H54 (cell line): ENCODE results near the gene ARHGAP42.

ENCODE experiments used
- DNase-seq: peaks from one replicate; pipeline ENCODE4 v3.0.0; 2011; ENCODE audit warnings: low spot score, mixed read lengths; ENCODE audit not compliant: insufficient read length
- FAIRE-seq: peaks from 3 replicates; lab custom pipeline; 2011; peaks lifted over from hg19 to GRCh38; lab: Jason Lieb, UNC
- POLR2A ChIP-seq: IDR thresholded peaks from 2 replicates; pipeline ENCODE4 v1.6.1; 2011; ENCODE audit warnings: low read depth, mild to moderate bottlenecking, low read length

The ARHGAP42 gene

GRCh38 chr11:100867606-100868005 is 180.5 kb downstream of the ARHGAP42 start:
- no peak for FAIRE-seq

GRCh38 chr11:100869328-100869727 is 182.2 kb downstream of the ARHGAP42 start:
- no peak for TF ChIP-seq POLR2A
- FAIRE-seq (no peak), DNase-seq (no peak)

More at GRCh38 chr11:100867606-100868005, 180.5 kb downstream of the ARHGAP42 start:
- DNase-seq = no peak
- no peak for TF ChIP-seq POLR2A

GRCh38 chr11:100870138-100870537 is 183.1 kb downstream of the ARHGAP42 start:
- no peak for DNase-seq
- no peak for TF ChIP-seq POLR2A
- no peak for FAIRE-seq

GRCh38 chr11:100872951-100873740 is 186.1 kb downstream of the ARHGAP42 start:
- DNase-seq = no peak
- no peak for TF ChIP-seq POLR2A

GRCh38 chr11:100874203-100874602 is 187.1 kb downstream of the ARHGAP42 start:
- no peak for DNase-seq
- no peak for FAIRE-seq
- TF ChIP-seq POLR2A = no peak

More at GRCh38 chr11:100872951-100873740, 186.1 kb downstream of the ARHGAP42 start:
- no peak for FAIRE-seq

GRCh38 chr11:100875521-100875869 is 188.4 kb downstream of the ARHGAP42 start:
- DNase-seq = no peak
- no peak for TF ChIP-seq POLR2A
- no peak for FAIRE-seq

- TF ChIP-seq POLR2A = no peak
- FAIRE-seq (peak; percentile 81), DNase-seq (peak; percentile 25)
These were observed 189.9 kb downstream of the ARHGAP42 start for GRCh38 chr11:100876815-100877520.

GRCh38 chr11:100878474-100878873 is 191.4 kb downstream of the ARHGAP42 start:
- DNase-seq (no peak), FAIRE-seq (no peak)
- TF ChIP-seq POLR2A = no peak

- DNase-seq = no peak
- no peak for TF ChIP-seq POLR2A
- FAIRE-seq = no peak
These were observed 195.9 kb downstream of the ARHGAP42 start for GRCh38 chr11:100882957-100883356.

- FAIRE-seq = no peak
- TF ChIP-seq POLR2A = no peak
- DNase-seq = no peak
These were observed 196.7 kb downstream of the ARHGAP42 start for GRCh38 chr11:100883830-100884229.

- DNase-seq = no peak
- no peak for TF ChIP-seq POLR2A
- no peak for FAIRE-seq
These were observed 200.6 kb downstream of the ARHGAP42 start for GRCh38 chr11:100887659-100888058.

- no peak for TF ChIP-seq POLR2A
- FAIRE-seq = no peak
- DNase-seq = no peak
These were observed 201.7 kb downstream of the ARHGAP42 start for GRCh38 chr11:100888836-100889235.

GRCh38 chr11:100889758-100890157 is 202.7 kb downstream of the ARHGAP42 start:
- FAIRE-seq = no peak
- no peak for TF ChIP-seq POLR2A

GRCh38 chr11:100890789-100891188 is 203.7 kb downstream of the ARHGAP42 start:
- TF ChIP-seq POLR2A = no peak
- FAIRE-seq (no peak), DNase-seq (no peak)

More at GRCh38 chr11:100889758-100890157, 202.7 kb downstream of the ARHGAP42 start:
- no peak for DNase-seq

GRCh38 chr11:100892886-100893285 is 205.8 kb downstream of the ARHGAP42 start:
- FAIRE-seq (no peak), DNase-seq (no peak)
- TF ChIP-seq POLR2A = no peak
